A549 (cell line): Measurements from ENCODE around the gene ATP1A3. TPM values are rescaled to one million over a fixed set of nuclear protein-coding genes. Genes with fewer than 3 reads are reported as not detected.

Experiments used
- ATAC-seq, 2 experiments: fragments of 200-7000 bp in 1 of 2; fragments of >200 bp in 1 of 2; cut with Nextera tagmentation in 1 of 2; cut with Tn5 transposase in 1 of 2; 3 replicates each; pipeline versions ENCODE4 v1.8.0 to v1.9.1; 2018 to 2020; ENCODE audit warnings: mild to moderate bottlenecking in 1 of 2, moderate library complexity in 1 of 2
- CTCF ChIA-PET: fragments of 300-600 bp; sonication (Branson Sonifier 250); formaldehyde crosslinking; extraction: SDS; loops from one replicate; lab custom pipeline; 2021; ENCODE audit warnings: antibody characterized with exemption, inconsistent platforms; lab: Yijun Ruan, JAX
- POLR2A ChIA-PET: fragments of 350-600 bp; formaldehyde crosslinking; extraction: SDS; loops from one replicate; lab custom pipeline; 2021; ENCODE audit warnings: antibody characterized with exemption, inconsistent platforms; lab: Yijun Ruan, JAX
- DNase-seq, 2 experiments: peaks; one replicate each; pipeline versions ENCODE4 v3.0.0 to v3.0.0-alpha.2; 2011 to 2016; ENCODE audit warnings: low read depth in 1 of 2, low spot score in 1 of 2
- FAIRE-seq: peaks from 2 replicates; lab custom pipeline; 2011; peaks lifted over from hg19 to GRCh38; lab: Jason Lieb, UNC
- H3K27ac ChIP-seq, 2 experiments: fragments of >200 bp; sonication (Bioruptor Twin); formaldehyde crosslinking; 3 replicates each; pipeline ENCODE4 v1.5.1; 2016 to 2017
- H3K4me1 ChIP-seq: fragments of >200 bp; sonication (Bioruptor Twin); formaldehyde crosslinking; 3 replicates; pipeline ENCODE4 v1.6.1; 2016
- H3K4me2 ChIP-seq: fragments of >200 bp; sonication (Bioruptor Twin); formaldehyde crosslinking; 3 replicates; pipeline ENCODE4 v1.6.1; 2016
- H3K4me3 ChIP-seq: fragments of >200 bp; sonication (Bioruptor Twin); formaldehyde crosslinking; 3 replicates; pipeline ENCODE4 v1.5.1; 2016
- H3K9me3 ChIP-seq: fragments of >200 bp; sonication (Bioruptor Twin); formaldehyde crosslinking; 3 replicates; pipeline ENCODE4 v1.6.1; 2016
- CBX8 ChIP-seq: fragments of 200-600 bp; sonication (generic); IDR thresholded peaks from 2 replicates; pipeline ENCODE4 v1.6.1; 2016
- CEBPB ChIP-seq, 2 experiments: fragments of >200 bp in 1 of 2; sonication (Bioruptor Twin) in 1 of 2; formaldehyde crosslinking in 1 of 2; IDR thresholded peaks; 2 replicates each; pipeline ENCODE4 v1.6.1; 2012 to 2016
- CHD4 ChIP-seq: fragments of 200-600 bp; sonication (generic); IDR thresholded peaks from 2 replicates; pipeline ENCODE4 v1.6.1; 2016; ENCODE audit warnings: antibody characterized with exemption, mild to moderate bottlenecking, borderline replicate concordance
- EHMT2 ChIP-seq: fragments of 200-600 bp; sonication (generic); IDR thresholded peaks from 2 replicates; pipeline ENCODE4 v1.6.1; 2016; ENCODE audit warnings: antibody characterized with exemption, low read depth, mild to moderate bottlenecking, moderate library complexity
- FOSL2 ChIP-seq, 2 experiments: fragments of 450-650 bp in 1 of 2; fragments of >200 bp in 1 of 2; sonication (Bioruptor Twin) in 1 of 2; formaldehyde crosslinking; IDR thresholded peaks; 2 replicates each; pipeline versions ENCODE4 v1.5.0 to v1.6.1; 2016 to 2020; ENCODE audit warnings: mild to moderate bottlenecking in 1 of 2, moderate library complexity in 1 of 2
- FOXS1 ChIP-seq: fragments of 250-450 bp; sonication (Bioruptor Pico); IDR thresholded peaks from 2 replicates; pipeline ENCODE4 v1.5.0; 2020; ENCODE audit warnings: mild to moderate bottlenecking, moderate library complexity
- GATA3 ChIP-seq: IDR thresholded peaks from 2 replicates; pipeline ENCODE4 v1.6.1; 2012; ENCODE audit warnings: borderline replicate concordance
- HDAC2 ChIP-seq: fragments of 200-600 bp; sonication (generic); IDR thresholded peaks from 2 replicates; pipeline ENCODE4 v1.6.1; 2016
- HEYL ChIP-seq: fragments of 250-450 bp; sonication (Bioruptor Pico); IDR thresholded peaks from 2 replicates; pipeline ENCODE4 v1.8.0; 2021; ENCODE audit warnings: mild to moderate bottlenecking, moderate library complexity
- HOXB13 ChIP-seq: fragments of 250-450 bp; sonication (Bioruptor Pico); IDR thresholded peaks from 2 replicates; pipeline ENCODE4 v1.5.0; 2020; ENCODE audit warnings: low read depth, mild to moderate bottlenecking, moderate library complexity
- HOXB5 ChIP-seq: fragments of 250-450 bp; sonication (Bioruptor Pico); IDR thresholded peaks from 2 replicates; pipeline ENCODE4 v1.5.0; 2020; ENCODE audit warnings: mild to moderate bottlenecking, moderate library complexity
- JUN ChIP-seq, 2 experiments: fragments of >200 bp; sonication (Bioruptor Twin); formaldehyde crosslinking; IDR thresholded peaks; 2 replicates in 1 of 2; 3 replicates in 1 of 2; pipeline ENCODE4 v1.6.1; 2016 to 2017
- JUNB ChIP-seq: fragments of >200 bp; sonication (Bioruptor Twin); formaldehyde crosslinking; IDR thresholded peaks from 2 replicates; pipeline ENCODE4 v1.6.1; 2016
- MAFK ChIP-seq: fragments of 450-650 bp; IDR thresholded peaks from 2 replicates; pipeline ENCODE4 v1.6.1; 2014; ENCODE audit not compliant: partially characterized antibody
- NFE2L2 ChIP-seq: fragments of 150-350 bp; conservative IDR thresholded peaks from 2 replicates; pipeline ENCODE4 v1.6.1; 2014; ENCODE audit warnings: low read length
- NPAS2 ChIP-seq: fragments of 250-450 bp; sonication (Bioruptor Pico); IDR thresholded peaks from 2 replicates; pipeline ENCODE4 v1.8.0; 2022; ENCODE audit warnings: mild to moderate bottlenecking, moderate library complexity, borderline replicate concordance
- NR3C1 ChIP-seq: fragments of >200 bp; sonication (Bioruptor Twin); formaldehyde crosslinking; IDR thresholded peaks from 3 replicates; pipeline ENCODE4 v1.6.1; 2017
- POLR2A ChIP-seq: IDR thresholded peaks from 2 replicates; pipeline ENCODE4 v1.6.1; 2012; ENCODE audit warnings: mild to moderate bottlenecking, low read length
- RARB ChIP-seq: fragments of 250-450 bp; sonication (Bioruptor Pico); IDR thresholded peaks from 2 replicates; pipeline ENCODE4 v1.8.0; 2021; ENCODE audit warnings: mild to moderate bottlenecking, moderate library complexity
- RCOR1 ChIP-seq: fragments of 150-350 bp; IDR thresholded peaks from 2 replicates; pipeline ENCODE4 v1.6.1; 2014; ENCODE audit warnings: antibody characterized with exemption, low read length, low read depth
- SMC3 ChIP-seq: fragments of >200 bp; sonication (Bioruptor Twin); formaldehyde crosslinking; IDR thresholded peaks from 3 replicates; pipeline ENCODE4 v1.6.1; 2018; ENCODE audit warnings: inconsistent platforms
- TFCP2L1 ChIP-seq: fragments of 250-450 bp; sonication (Bioruptor Pico); IDR thresholded peaks from 2 replicates; pipeline ENCODE4 v1.5.0; 2021; ENCODE audit warnings: mild to moderate bottlenecking
- TP53 ChIP-seq: fragments of 250-450 bp; sonication (Bioruptor Pico); IDR thresholded peaks from 2 replicates; pipeline ENCODE4 v1.5.0; 2021; ENCODE audit warnings: mild to moderate bottlenecking, moderate library complexity
- ZNF302 ChIP-seq: fragments of 250-450 bp; sonication (Bioruptor Pico); IDR thresholded peaks from 2 replicates; pipeline ENCODE4 v1.9.0; 2021; ENCODE audit warnings: inconsistent platforms, mild to moderate bottlenecking, moderate library complexity
- WGBS: methylation state at CpG from one replicate; pipeline ENCODE4 v1.1.6; 2017; ENCODE audit errors: missing lambda C conversion rate; 5-methylcytosine and 5-hydroxymethylcytosine counted together
- polyA plus RNA-seq, 4 experiments: library from polyadenylated mRNA; depleted of rRNA in 3 of 4; stranded (reverse); fragments of >200 nt; fragmentation: RNase III in 1 of 4; extraction: RNeasy Plus Mini Kit Qiagen cat#74134 plus additional on column Dnase treatment in 1 of 4; gene quantifications; 2 replicates in 3 of 4; 3 replicates in 1 of 4; pipeline ENCODE4 v1.2.3, GENCODE V29; 2011 to 2017
- TF ChIP-seq, protein P1 (sequence below): fragments of 250-450 bp; sonication (Bioruptor Pico); IDR thresholded peaks from 2 replicates; pipeline ENCODE4 v1.5.0; 2020; ENCODE audit warnings: low read depth, mild to moderate bottlenecking, moderate library complexity
- TF ChIP-seq, protein P2 (sequence below): fragments of 200-600 bp; sonication (generic); IDR thresholded peaks from 2 replicates; pipeline ENCODE4 v1.6.1; 2016; ENCODE audit warnings: antibody characterized with exemption, mild to moderate bottlenecking, moderate library complexity
- TF ChIP-seq, protein P3 (sequence below): fragments of 450-650 bp; IDR thresholded peaks from 2 replicates; pipeline ENCODE4 v1.6.1; 2014; ENCODE audit warnings: antibody characterized with exemption
- TF ChIP-seq, protein P4 (sequence below): fragments of >200 bp; sonication (Bioruptor Twin); formaldehyde crosslinking; IDR thresholded peaks from 3 replicates; pipeline ENCODE4 v1.6.1; 2016
- TF ChIP-seq, protein P5 (sequence below): IDR thresholded peaks from 2 replicates; pipeline ENCODE4 v1.6.1; 2012

Gene ATP1A3
- polyA plus RNA-seq, 2 of the 4 experiments (the other 2 are of a cell fraction) = 0.67 to 3.7 TPM

DNA sequence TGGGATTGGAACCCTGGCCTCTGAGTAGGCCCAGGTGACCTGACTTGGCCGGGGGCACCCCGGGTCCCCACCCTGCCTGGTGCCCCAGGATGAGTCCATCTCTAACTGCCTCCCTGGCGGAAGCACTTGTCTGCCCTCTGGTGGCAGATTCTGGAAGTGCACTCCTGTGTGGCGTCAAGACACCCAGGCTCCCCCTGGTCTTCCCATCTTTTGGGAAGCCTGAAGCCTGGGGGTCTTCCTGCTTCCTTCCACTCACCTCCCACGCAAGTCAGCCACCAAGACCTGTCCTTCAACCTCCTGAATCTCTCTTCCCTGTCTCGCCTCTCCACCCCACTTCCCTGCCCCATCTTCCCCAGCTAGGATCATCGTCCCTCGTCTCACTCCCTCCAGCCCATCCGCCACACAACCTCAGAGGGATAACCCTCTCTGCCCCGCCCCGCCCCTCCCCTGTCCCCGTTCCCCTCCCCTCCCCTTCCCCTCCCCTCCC is 42.3 kb downstream of the ATP1A3 start (continued):
- TF ChIP-seq HOXB5 (no peak), JUN (IDR thresholded peaks at IDR 0.05) (no peak), ZNF302 (CRISPR knock-in tag) (no peak), FOSL2 (IDR thresholded peaks at IDR 0.05) (no peak), FOSL2 (CRISPR knock-in tag; IDR thresholded peaks at IDR 0.05) (no peak), JUNB (no peak), SMC3 (peak; percentile 84), HEYL (no peak), NR3C1 (no peak), MAFK (no peak)
- TF ChIP-seq, all 56 proteins: peak for 6

DNA sequence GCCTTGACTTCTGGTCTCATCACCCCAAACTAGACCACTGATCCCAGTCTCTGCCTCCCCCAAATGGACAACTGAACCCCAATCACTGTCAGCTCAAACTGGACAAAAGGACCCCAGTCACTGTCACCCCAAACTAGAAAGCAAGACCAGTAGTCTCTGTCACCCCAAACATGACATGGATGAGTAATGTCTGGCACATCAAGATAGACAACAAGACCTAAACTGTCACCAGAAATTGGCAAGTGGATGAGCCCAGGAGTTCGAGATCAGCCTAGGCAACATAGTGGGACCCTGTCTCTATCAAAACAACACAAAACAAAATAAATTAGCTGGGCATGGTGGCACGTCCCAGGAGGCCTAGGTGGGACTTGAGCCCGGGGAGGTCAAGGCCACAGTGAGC is 46.9 kb downstream of the ATP1A3 start:
- FAIRE-seq = peak; percentile 80

DNA sequence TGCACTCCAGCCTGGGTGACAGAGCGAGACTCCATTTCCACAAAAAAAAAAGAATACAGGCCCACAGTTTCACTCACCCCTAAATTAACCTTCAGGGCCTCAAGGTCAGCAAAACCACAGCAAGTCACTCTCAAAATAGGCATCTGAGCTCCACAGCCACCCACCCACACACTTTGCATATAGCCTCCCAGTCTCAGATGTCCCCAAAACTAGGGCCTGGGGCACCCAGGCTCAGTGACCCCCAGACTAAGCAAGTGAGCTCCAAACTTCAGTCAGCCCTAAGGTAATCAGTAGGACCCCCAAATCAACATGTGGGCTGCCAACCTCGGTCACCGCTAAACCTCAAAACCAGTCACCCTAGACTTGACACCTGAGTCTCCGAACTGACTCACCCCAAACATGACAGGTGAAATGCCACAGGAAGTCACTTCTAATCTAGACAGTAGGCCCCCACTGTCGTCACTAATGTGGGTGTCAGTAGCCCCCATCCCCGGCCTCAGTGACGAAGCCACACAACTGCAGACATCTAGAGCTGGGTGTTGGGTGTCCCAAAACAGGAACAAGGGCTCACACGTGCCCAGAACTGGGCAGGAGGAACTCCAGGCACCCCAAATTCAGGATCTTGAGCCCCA is 48.8 kb downstream of the ATP1A3 start:
- ATAC-seq = no peak
- 75% methylated on average over 8 of the region's 8 CpGs for whole genome bisulfite sequencing
- DNase-seq = no peak
- no peak overlapping the region for H3K4me3 ChIP-seq
- H3K4me1 ChIP-seq = peaks cover 5% of the 10 kb centered on the region; the same call in 1 of the 3 replicates
- no peak overlapping the region for H3K4me2 ChIP-seq
- CTCF ChIA-PET = interaction anchor here (0.7 to 12.1 kb wide), 11 partner anchors 8 to 150 kb away, joined by 3 to 163 read pairs (median 7); partner anchors contain the start of genes ERFL and RABAC1
- POLR2A ChIA-PET = interaction anchor here (0.6 to 1.5 kb wide), 3 partner anchors 25 to 85 kb away, joined by 4 to 6 read pairs (median 5); partner anchors contain the start of gene RPS19
- TF ChIP-seq FOXS1 = no peak
- TF ChIP-seq, protein P1, sequence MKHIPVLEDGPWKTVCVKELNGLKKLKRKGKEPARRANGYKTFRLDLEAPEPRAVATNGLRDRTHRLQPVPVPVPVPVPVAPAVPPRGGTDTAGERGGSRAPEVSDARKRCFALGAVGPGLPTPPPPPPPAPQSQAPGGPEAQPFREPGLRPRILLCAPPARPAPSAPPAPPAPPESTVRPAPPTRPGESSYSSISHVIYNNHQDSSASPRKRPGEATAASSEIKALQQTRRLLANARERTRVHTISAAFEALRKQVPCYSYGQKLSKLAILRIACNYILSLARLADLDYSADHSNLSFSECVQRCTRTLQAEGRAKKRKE (CRISPR knock-in tag) = no peak
- TF ChIP-seq, protein P2, sequence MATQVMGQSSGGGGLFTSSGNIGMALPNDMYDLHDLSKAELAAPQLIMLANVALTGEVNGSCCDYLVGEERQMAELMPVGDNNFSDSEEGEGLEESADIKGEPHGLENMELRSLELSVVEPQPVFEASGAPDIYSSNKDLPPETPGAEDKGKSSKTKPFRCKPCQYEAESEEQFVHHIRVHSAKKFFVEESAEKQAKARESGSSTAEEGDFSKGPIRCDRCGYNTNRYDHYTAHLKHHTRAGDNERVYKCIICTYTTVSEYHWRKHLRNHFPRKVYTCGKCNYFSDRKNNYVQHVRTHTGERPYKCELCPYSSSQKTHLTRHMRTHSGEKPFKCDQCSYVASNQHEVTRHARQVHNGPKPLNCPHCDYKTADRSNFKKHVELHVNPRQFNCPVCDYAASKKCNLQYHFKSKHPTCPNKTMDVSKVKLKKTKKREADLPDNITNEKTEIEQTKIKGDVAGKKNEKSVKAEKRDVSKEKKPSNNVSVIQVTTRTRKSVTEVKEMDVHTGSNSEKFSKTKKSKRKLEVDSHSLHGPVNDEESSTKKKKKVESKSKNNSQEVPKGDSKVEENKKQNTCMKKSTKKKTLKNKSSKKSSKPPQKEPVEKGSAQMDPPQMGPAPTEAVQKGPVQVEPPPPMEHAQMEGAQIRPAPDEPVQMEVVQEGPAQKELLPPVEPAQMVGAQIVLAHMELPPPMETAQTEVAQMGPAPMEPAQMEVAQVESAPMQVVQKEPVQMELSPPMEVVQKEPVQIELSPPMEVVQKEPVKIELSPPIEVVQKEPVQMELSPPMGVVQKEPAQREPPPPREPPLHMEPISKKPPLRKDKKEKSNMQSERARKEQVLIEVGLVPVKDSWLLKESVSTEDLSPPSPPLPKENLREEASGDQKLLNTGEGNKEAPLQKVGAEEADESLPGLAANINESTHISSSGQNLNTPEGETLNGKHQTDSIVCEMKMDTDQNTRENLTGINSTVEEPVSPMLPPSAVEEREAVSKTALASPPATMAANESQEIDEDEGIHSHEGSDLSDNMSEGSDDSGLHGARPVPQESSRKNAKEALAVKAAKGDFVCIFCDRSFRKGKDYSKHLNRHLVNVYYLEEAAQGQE = no peak
- no peak for TF ChIP-seq TP53 (CRISPR knock-in tag)
- TF ChIP-seq CHD4 = no peak
- TF ChIP-seq EHMT2 = no peak
- TF ChIP-seq GATA3 = no peak
- no peak for TF ChIP-seq HDAC2
- TF ChIP-seq NPAS2 (CRISPR knock-in tag) = no peak
- no peak for TF ChIP-seq RARB (CRISPR knock-in tag)
- no peak for TF ChIP-seq HOXB13 (CRISPR knock-in tag)
- TF ChIP-seq CEBPB (IDR thresholded peaks at IDR 0.05) = no peak
- TF ChIP-seq SMC3 = no peak
- TF ChIP-seq HEYL = no peak
- TF ChIP-seq NFE2L2 = no peak
- TF ChIP-seq, protein P3, sequence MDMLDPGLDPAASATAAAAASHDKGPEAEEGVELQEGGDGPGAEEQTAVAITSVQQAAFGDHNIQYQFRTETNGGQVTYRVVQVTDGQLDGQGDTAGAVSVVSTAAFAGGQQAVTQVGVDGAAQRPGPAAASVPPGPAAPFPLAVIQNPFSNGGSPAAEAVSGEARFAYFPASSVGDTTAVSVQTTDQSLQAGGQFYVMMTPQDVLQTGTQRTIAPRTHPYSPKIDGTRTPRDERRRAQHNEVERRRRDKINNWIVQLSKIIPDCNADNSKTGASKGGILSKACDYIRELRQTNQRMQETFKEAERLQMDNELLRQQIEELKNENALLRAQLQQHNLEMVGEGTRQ = no peak
- TF ChIP-seq, protein P4, sequence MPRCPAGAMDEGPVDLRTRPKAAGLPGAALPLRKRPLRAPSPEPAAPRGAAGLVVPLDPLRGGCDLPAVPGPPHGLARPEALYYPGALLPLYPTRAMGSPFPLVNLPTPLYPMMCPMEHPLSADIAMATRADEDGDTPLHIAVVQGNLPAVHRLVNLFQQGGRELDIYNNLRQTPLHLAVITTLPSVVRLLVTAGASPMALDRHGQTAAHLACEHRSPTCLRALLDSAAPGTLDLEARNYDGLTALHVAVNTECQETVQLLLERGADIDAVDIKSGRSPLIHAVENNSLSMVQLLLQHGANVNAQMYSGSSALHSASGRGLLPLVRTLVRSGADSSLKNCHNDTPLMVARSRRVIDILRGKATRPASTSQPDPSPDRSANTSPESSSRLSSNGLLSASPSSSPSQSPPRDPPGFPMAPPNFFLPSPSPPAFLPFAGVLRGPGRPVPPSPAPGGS = no peak
- TF ChIP-seq RCOR1 = no peak
- no peak; the same call in 1 of the 2 replicates for TF ChIP-seq POLR2A
- TF ChIP-seq TFCP2L1 (CRISPR knock-in tag) = no peak
- FAIRE-seq = no peak
- no peak overlapping the region for H3K27ac ChIP-seq
- no peaks in the 10 kb centered on the region for H3K9me3 ChIP-seq

More for the DNA sequence above, 46.9 kb downstream of the ATP1A3 start:
- DNase-seq (no peak), ATAC-seq (no peak)
- ChIA-PET CTCF (interaction anchor here (0.6 to 12.1 kb wide), 13 partner anchors 9 to 156 kb away, joined by 3 to 163 read pairs (median 6); partner anchors contain the start of genes ERFL and RABAC1), POLR2A (no interaction called here)
- 0 out of 2 replicates have a peak, but pooled peaks have one; percentile 9 for TF ChIP-seq TP53 (CRISPR knock-in tag)
- TF ChIP-seq, protein P5, sequence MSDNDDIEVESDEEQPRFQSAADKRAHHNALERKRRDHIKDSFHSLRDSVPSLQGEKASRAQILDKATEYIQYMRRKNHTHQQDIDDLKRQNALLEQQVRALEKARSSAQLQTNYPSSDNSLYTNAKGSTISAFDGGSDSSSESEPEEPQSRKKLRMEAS = no peak
- no peak for TF ChIP-seq SMC3
- TF ChIP-seq CBX8 = no peak
- Histone ChIP-seq H3K9me3 (no peaks in the 10 kb centered on the region), H3K27ac (no peak overlapping the region), H3K4me1 (no peaks in the 10 kb centered on the region), H3K4me3 (no peak overlapping the region), H3K4me2 (no peak overlapping the region)
- WGBS = 58% methylated on average over 3 of the region's 3 CpGs
